BJ (cell line): Measurements from ENCODE around the gene MRPS2. TPM values are rescaled to one million over a fixed set of nuclear protein-coding genes. Genes with fewer than 3 reads are reported as not detected.

Experiments used
- CTCF ChIA-PET: fragments of 350-600 bp; formaldehyde crosslinking; extraction: SDS; loops from one replicate; lab custom pipeline; 2021; ENCODE audit warnings: antibody characterized with exemption, inconsistent platforms; lab: Yijun Ruan, JAX
- POLR2A ChIA-PET: fragments of 300-600 bp; sonication (Branson Sonifier 250); formaldehyde crosslinking; extraction: SDS; loops from one replicate; lab custom pipeline; 2021; ENCODE audit warnings: antibody characterized with exemption; lab: Charles Lee
- DNase-seq: peaks from one replicate; pipeline ENCODE4 v3.0.0-alpha.2; 2011; ENCODE audit warnings: low read depth
- H3K27me3 ChIP-seq: 2 replicates; pipeline ENCODE4 v1.6.0; 2011; ENCODE audit warnings: low read length; ENCODE audit not compliant: control insufficient read depth, insufficient read depth
- H3K36me3 ChIP-seq: 2 replicates; pipeline ENCODE4 v1.5.1; 2011; ENCODE audit warnings: low read length; ENCODE audit not compliant: control insufficient read depth, insufficient read depth
- H3K4me3 ChIP-seq: 2 replicates; pipeline ENCODE4 v1.5.1; 2011; ENCODE audit warnings: low read depth, mild to moderate bottlenecking, control low read depth, low read length
- CTCF ChIP-seq: IDR thresholded peaks from 2 replicates; pipeline ENCODE4 v1.5.1; 2011; ENCODE audit warnings: low read depth, mild to moderate bottlenecking, control low read depth, inconsistent platforms, low read length, moderate library complexity; ENCODE audit not compliant: insufficient read depth
- polyA plus RNA-seq: library from polyadenylated mRNA; depleted of rRNA; stranded (reverse); fragments of >200 nt; gene quantifications from 2 replicates; pipeline ENCODE4 v1.2.3, GENCODE V29; 2011

Gene MRPS2
- polyA plus RNA-seq, 1 experiment = 102 TPM

GRCh38 chr9:135476561-135477355 is 23.7 kb upstream of the MRPS2 start:
- ChIA-PET CTCF (interaction anchor here (0.6 kb wide), 1 partner anchor 31 kb away, joined by 3 read pairs; no protein-coding TSS in a partner anchor), POLR2A (no interaction called here)
- no peak for DNase-seq
- no peak for TF ChIP-seq CTCF
- Histone ChIP-seq H3K27me3 (no peaks in the 10 kb centered on the region), H3K36me3 (no peaks in the 10 kb centered on the region), H3K4me3 (no peak overlapping the region)

- POLR2A ChIA-PET = no interaction called here
- no peak for DNase-seq
- H3K4me3 ChIP-seq = no peak overlapping the region
Observed at GRCh38 chr9:135478191-135478590, 22.3 kb upstream of the MRPS2 start.

GRCh38 chr9:135478829-135479468 is 21.5 kb upstream of the MRPS2 start:
- DNase-seq = no peak
- Histone ChIP-seq H3K4me3 (peak overlapping the region; percentile 89), H3K36me3 (peaks cover 1% of the 10 kb centered on the region; the same call in 1 of the 2 replicates), H3K27me3 (no peaks in the 10 kb centered on the region)
- ChIA-PET CTCF (no interaction called here), POLR2A (no interaction called here)
- peak; percentile 44 for TF ChIP-seq CTCF

More at GRCh38 chr9:135478191-135478590, 22.3 kb upstream of the MRPS2 start:
- no peak for TF ChIP-seq CTCF
- no peaks in the 10 kb centered on the region; the same call in 1 of the 2 replicates for H3K36me3 ChIP-seq
- H3K27me3 ChIP-seq = no peaks in the 10 kb centered on the region
- CTCF ChIA-PET = interaction anchor here (0.6 to 0.9 kb wide), 2 partner anchors 9 to 26 kb away, joined by 3 to 5 read pairs; no protein-coding TSS in a partner anchor

DNA sequence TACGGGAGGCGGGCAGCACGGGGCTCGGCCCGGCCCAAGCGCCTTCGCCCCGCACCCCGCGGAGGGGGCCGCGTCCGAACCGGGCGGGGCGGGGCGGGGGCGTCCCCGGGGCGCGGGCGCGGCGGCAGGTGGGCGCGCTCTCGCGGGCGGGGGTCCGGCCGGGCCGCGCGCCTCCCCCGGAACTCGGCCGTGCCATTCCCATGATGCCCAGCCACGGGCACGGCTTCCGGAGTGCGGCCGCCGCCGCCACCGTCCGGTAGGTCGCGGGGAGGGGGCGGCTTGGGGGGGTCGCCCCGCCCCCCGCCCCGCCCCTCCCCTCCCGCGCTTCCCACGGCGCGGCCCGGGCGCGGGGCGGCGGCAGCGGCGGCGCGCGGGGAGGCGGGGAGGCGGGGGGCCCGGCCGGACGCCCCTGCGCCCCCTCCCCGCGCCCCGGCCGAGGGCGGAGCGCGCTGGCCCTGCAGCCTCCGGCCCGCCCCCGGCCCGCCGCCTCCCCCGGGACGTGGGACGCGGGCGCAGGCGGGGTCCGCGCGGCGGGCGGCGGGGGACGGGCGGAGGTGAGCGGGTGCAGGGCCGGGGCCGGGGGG is 20.9 kb upstream of the MRPS2 start, which contains the start of gene PPP1R26:
PPP1R26 (plus strand) TSS at position 314 of the 584 bp plus-strand sequence. CDS start 4,729 bp downstream, outside the sequence.
- no peak for TF ChIP-seq CTCF
- peaks cover 5% of the 10 kb centered on the region for H3K36me3 ChIP-seq
- ChIA-PET CTCF (no interaction called here), POLR2A (no interaction called here)
- no peaks in the 10 kb centered on the region for H3K27me3 ChIP-seq
- DNase-seq = no peak
- H3K4me3 ChIP-seq = peak within 1 kb of the TSS; percentile 89
